Thyroid gland (tissue), 4 donors: ENCODE results near the gene DNHD1.

Source experiments
- POLR2A ChIP-seq, 2 donors: fragments of 450-650 bp; IDR thresholded peaks; one replicate each; pipeline ENCODE4 v1.6.1; 2017; ENCODE audit warnings: antibody characterized with exemption in 2 of 2, mild to moderate bottlenecking in 2 of 2, moderate library complexity in 1 of 2
- TF ChIP-seq, protein P1 (sequence below), 6 experiments: fragments of 200-600 bp in 3 of 6; fragments of 450-650 bp in 3 of 6; sonication (generic) in 3 of 6; IDR thresholded peaks; one replicate each; pipeline ENCODE4 v1.5.1; 2016 to 2019; ENCODE audit warnings: antibody characterized with exemption in 6 of 6, mild to moderate bottlenecking in 2 of 6, inconsistent platforms in 1 of 6, moderate library complexity in 1 of 6

DNA sequence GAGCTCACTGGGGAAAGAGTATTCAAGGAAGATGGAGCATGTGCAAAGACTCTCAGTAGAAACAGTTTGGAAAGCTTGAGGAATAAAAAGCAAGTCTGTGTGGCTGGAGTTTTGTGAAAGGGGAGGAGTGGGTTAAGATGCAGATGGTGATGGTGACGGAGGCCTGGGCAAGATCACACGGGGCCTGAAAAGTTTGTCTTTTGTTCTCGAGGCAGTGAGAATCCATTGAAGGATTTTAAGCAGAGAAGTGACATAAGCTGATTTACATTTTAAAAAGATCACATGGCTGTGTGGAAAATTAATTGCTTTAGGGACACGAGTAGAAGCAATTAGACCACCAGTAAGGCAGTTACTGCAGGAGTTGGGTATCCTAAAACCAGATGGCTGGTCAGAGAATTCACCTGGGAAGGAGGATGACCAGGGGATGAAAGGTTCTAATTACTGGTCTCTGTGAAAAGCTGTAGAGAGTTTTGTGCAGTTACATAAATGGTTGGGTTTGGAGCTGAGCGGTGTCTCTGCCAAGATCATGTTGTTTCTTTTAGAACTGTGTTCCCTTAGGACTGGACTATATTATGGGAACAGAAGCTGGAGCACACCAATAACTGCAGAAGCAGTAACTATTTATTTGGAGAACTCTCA is 99.3 kb downstream of the DNHD1 start:
- TF ChIP-seq, protein P1, sequence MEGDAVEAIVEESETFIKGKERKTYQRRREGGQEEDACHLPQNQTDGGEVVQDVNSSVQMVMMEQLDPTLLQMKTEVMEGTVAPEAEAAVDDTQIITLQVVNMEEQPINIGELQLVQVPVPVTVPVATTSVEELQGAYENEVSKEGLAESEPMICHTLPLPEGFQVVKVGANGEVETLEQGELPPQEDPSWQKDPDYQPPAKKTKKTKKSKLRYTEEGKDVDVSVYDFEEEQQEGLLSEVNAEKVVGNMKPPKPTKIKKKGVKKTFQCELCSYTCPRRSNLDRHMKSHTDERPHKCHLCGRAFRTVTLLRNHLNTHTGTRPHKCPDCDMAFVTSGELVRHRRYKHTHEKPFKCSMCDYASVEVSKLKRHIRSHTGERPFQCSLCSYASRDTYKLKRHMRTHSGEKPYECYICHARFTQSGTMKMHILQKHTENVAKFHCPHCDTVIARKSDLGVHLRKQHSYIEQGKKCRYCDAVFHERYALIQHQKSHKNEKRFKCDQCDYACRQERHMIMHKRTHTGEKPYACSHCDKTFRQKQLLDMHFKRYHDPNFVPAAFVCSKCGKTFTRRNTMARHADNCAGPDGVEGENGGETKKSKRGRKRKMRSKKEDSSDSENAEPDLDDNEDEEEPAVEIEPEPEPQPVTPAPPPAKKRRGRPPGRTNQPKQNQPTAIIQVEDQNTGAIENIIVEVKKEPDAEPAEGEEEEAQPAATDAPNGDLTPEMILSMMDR (IDR thresholded peaks at IDR 0.05), result no peak
- TF ChIP-seq POLR2A (IDR thresholded peaks at IDR 0.05), result no peak
